HepG2 (cell line): Measurements from ENCODE around the gene VAC14. TPM values are rescaled to one million over a fixed set of nuclear protein-coding genes. Genes with fewer than 3 reads are reported as not detected.
A peak's percentile ranks its signal among the peaks of the same experiment; 100 is the strongest.

Experiments
- BCL6 ChIP-seq: IDR thresholded peaks from 2 replicates; pipeline ENCODE4 v1.6.1; 2016; ENCODE audit warnings: missing genetic modification reagents, missing compliant biosample characterization
- GATAD2A ChIP-seq: IDR thresholded peaks from 2 replicates; pipeline ENCODE4 v1.6.1; 2016
- HDAC1 ChIP-seq: sonication (generic); formaldehyde crosslinking; IDR thresholded peaks from 2 replicates; pipeline ENCODE4 v1.5.1; 2020; ENCODE audit warnings: mild to moderate bottlenecking, missing genetic modification reagents
- KDM1A ChIP-seq: IDR thresholded peaks from 2 replicates; pipeline ENCODE4 v1.6.1; 2016; ENCODE audit warnings: missing compliant biosample characterization
- MED8 ChIP-seq: sonication (generic); formaldehyde crosslinking; IDR thresholded peaks from 2 replicates; pipeline ENCODE4 v1.8.1; 2023; ENCODE audit warnings: mild to moderate bottlenecking, missing genetic modification reagents; ENCODE audit not compliant: insufficient replicate concordance
- MEIS2 ChIP-seq: sonication (generic); formaldehyde crosslinking; IDR thresholded peaks from 2 replicates; pipeline ENCODE4 v1.9.0; 2021; ENCODE audit warnings: mild to moderate bottlenecking, missing genetic modification reagents
- MTERF4 ChIP-seq: sonication (generic); formaldehyde crosslinking; IDR thresholded peaks from 2 replicates; pipeline ENCODE4 v1.8.0; 2023; ENCODE audit warnings: mild to moderate bottlenecking, missing genetic modification reagents
- ONECUT2 ChIP-seq: sonication (generic); formaldehyde crosslinking; IDR thresholded peaks from 2 replicates; pipeline ENCODE4 v1.4.0; 2020; ENCODE audit warnings: missing genetic modification reagents
- PITX1 ChIP-seq: sonication (generic); formaldehyde crosslinking; IDR thresholded peaks from 2 replicates; pipeline ENCODE4 v1.5.1; 2020; ENCODE audit warnings: mild to moderate bottlenecking, missing genetic modification reagents
- PLRG1 ChIP-seq: fragments of 450-650 bp; conservative IDR thresholded peaks from 2 replicates; pipeline ENCODE4 v1.6.1; 2016
- SIN3B ChIP-seq: fragments of 150-350 bp; IDR thresholded peaks from 2 replicates; pipeline ENCODE4 v1.6.1; 2014; ENCODE audit warnings: low read length
- SMAD9 ChIP-seq: sonication (generic); formaldehyde crosslinking; IDR thresholded peaks from 2 replicates; pipeline ENCODE4 v1.5.1; 2020; ENCODE audit warnings: mild to moderate bottlenecking, missing genetic modification reagents
- ZBTB33 ChIP-seq: sonication (generic); formaldehyde crosslinking; IDR thresholded peaks from 2 replicates; pipeline ENCODE4 v1.4.0; 2020; ENCODE audit warnings: missing genetic modification reagents
- ZBTB4 ChIP-seq: sonication (generic); formaldehyde crosslinking; IDR thresholded peaks from 2 replicates; pipeline ENCODE4 v1.4.0; 2020; ENCODE audit warnings: missing genetic modification reagents, mild to moderate bottlenecking, borderline replicate concordance
- ZNF121 ChIP-seq: sonication (generic); formaldehyde crosslinking; IDR thresholded peaks from 2 replicates; pipeline ENCODE4 v1.5.0; 2020; ENCODE audit warnings: mild to moderate bottlenecking, missing genetic modification reagents
- ZNF414 ChIP-seq: sonication (generic); formaldehyde crosslinking; IDR thresholded peaks from 2 replicates; pipeline ENCODE4 v1.5.0; 2020; ENCODE audit warnings: missing genetic modification reagents
- ZNF547 ChIP-seq: sonication (generic); formaldehyde crosslinking; IDR thresholded peaks from 2 replicates; pipeline ENCODE4 v1.5.1; 2020; ENCODE audit warnings: mild to moderate bottlenecking, missing genetic modification reagents
- ZNF562 ChIP-seq: sonication (generic); formaldehyde crosslinking; IDR thresholded peaks from 2 replicates; pipeline ENCODE4 v1.8.0; 2022; ENCODE audit warnings: missing genetic modification reagents, borderline replicate concordance
- ZNF770 ChIP-seq: sonication (generic); formaldehyde crosslinking; IDR thresholded peaks from 2 replicates; pipeline ENCODE4 v1.5.0; 2020; ENCODE audit warnings: mild to moderate bottlenecking, missing genetic modification reagents
- ZNF775 ChIP-seq: sonication (generic); formaldehyde crosslinking; IDR thresholded peaks from 2 replicates; pipeline ENCODE4 v1.4.0; 2020; ENCODE audit warnings: missing genetic modification reagents, mild to moderate bottlenecking, moderate library complexity, borderline replicate concordance
- polyA plus RNA-seq, 8 experiments: library from polyadenylated mRNA; depleted of rRNA in 3 of 8; stranded (reverse) in 7 of 8; unstranded in 1 of 8; fragments of >200 nt; fragmentation: Illumina TruSeq in 4 of 8; extraction: Trizol in 4 of 8; gene quantifications; 2 replicates each; pipeline versions ENCODE4 v1.2.1 to v1.2.3, GENCODE V29; 2011 to 2016; ENCODE audit warnings: low read depth in 4 of 8, missing spikeins in 1 of 8, mixed read lengths in 1 of 8; ENCODE audit not compliant: insufficient read depth in 1 of 8
- total RNA-seq, 5 experiments: library from RNA; depleted of rRNA; stranded (reverse); fragments of >200 nt; fragmentation: Illumina TruSeq; extraction: Trizol; gene quantifications; 2 replicates each; pipeline ENCODE4 v1.2.3, GENCODE V29; 2016; ENCODE audit warnings: low read depth in 1 of 5

The VAC14 gene
- total and polyA plus RNA-seq, 2 of the 13 experiments (the other 11 are each of a cell fraction or from before 2014, with no cell fraction given), result 23.5 to 24.6 TPM

GRCh38 chr16:70681382-70682238, 119.3 kb downstream of the VAC14 start (continued):
- TF ChIP-seq ZNF414 (CRISPR knock-in tag) (peak; percentile 45; the same call in 1 of the 2 replicates), ZNF121 (CRISPR knock-in tag) (0 out of 2 replicates have a peak, but pooled peaks have one; percentile 20), MEIS2 (CRISPR knock-in tag) (peak; percentile 88; the same call in 1 of the 2 replicates), ONECUT2 (CRISPR knock-in tag) (0 out of 2 replicates have a peak, but pooled peaks have one; percentile 41), BCL6 (CRISPR knock-in tag) (peak; percentile 66), ZNF562 (CRISPR knock-in tag) (no peak), ZBTB4 (CRISPR knock-in tag) (peak; percentile 18; the same call in 1 of the 2 replicates), PLRG1 (no peak), PITX1 (CRISPR knock-in tag) (peak; percentile 67), ZBTB33 (CRISPR knock-in tag) (peak; percentile 40; the same call in 1 of the 2 replicates), KDM1A (no peak; the same call in 1 of the 2 replicates), ZNF770 (CRISPR knock-in tag) (peak; percentile 85), ZNF547 (CRISPR knock-in tag) (no peak), MTERF4 (CRISPR knock-in tag) (peak; percentile 57; the same call in 1 of the 2 replicates), SIN3B (no peak), SMAD9 (CRISPR knock-in tag) (no peak), HDAC1 (CRISPR knock-in tag) (peak; percentile 85; the same call in 1 of the 2 replicates), MED8 (peak; percentile 53), GATAD2A (CRISPR knock-in tag) (peak; percentile 96), ZNF775 (CRISPR knock-in tag) (0 out of 2 replicates have a peak, but pooled peaks have one; percentile 15)
